HEK293 (cell line): Measurements from ENCODE around the gene FMNL1.

Experiments used
- CTCF ChIA-PET: fragments of 350-600 bp; formaldehyde crosslinking; extraction: SDS; loops from one replicate; lab custom pipeline; 2021; ENCODE audit warnings: antibody characterized with exemption; lab: Yijun Ruan, JAX
- POLR2A ChIA-PET: fragments of 300-600 bp; formaldehyde crosslinking; extraction: SDS; loops from one replicate; lab custom pipeline; 2020; ENCODE audit warnings: antibody characterized with exemption, inconsistent platforms; lab: Yijun Ruan, JAX
- H3K27ac ChIP-seq: fragments of 200-500 bp; sonication (Bioruptor generic); 2 replicates; pipeline ENCODE4 v1.5.1; 2014; ENCODE audit warnings: low read depth, low read length, control low read depth, inconsistent platforms; ENCODE audit errors: extremely low read depth
- H3K36me3 ChIP-seq, 2 experiments: fragments of 200-500 bp in 1 of 2; sonication (Bioruptor generic) in 1 of 2; 1 replicate in 1 of 2; 2 replicates in 1 of 2; pipeline ENCODE4 v1.5.1; 2014 to 2017; ENCODE audit warnings: inconsistent platforms in 2 of 2, low read length in 2 of 2; ENCODE audit not compliant: control insufficient read depth in 2 of 2, insufficient read depth in 1 of 2
- H3K4me1 ChIP-seq: fragments of 200-500 bp; sonication (Bioruptor generic); 2 replicates; pipeline ENCODE4 v1.5.1; 2014; ENCODE audit warnings: mild to moderate bottlenecking, low read length, inconsistent platforms; ENCODE audit not compliant: control insufficient read depth, insufficient read depth
- H3K4me3 ChIP-seq: 2 replicates; pipeline ENCODE4 v1.5.1; 2011; ENCODE audit warnings: low read depth, mild to moderate bottlenecking, control low read depth, low read length, moderate library complexity
- H3K9me3 ChIP-seq: fragments of 200-500 bp; sonication (Bioruptor generic); 2 replicates; pipeline ENCODE4 v1.5.1; 2014; ENCODE audit warnings: low read depth, low read length, inconsistent platforms; ENCODE audit not compliant: control insufficient read depth, insufficient read depth
- BCL11B ChIP-seq: fragments of 450-650 bp; formaldehyde crosslinking; IDR thresholded peaks from 2 replicates; pipeline ENCODE4 v1.5.1; 2016; ENCODE audit warnings: low read depth, missing biosample characterization, missing genetic modification characterization
- GLIS1 ChIP-seq: fragments of 450-650 bp; formaldehyde crosslinking; IDR thresholded peaks from 2 replicates; pipeline ENCODE4 v1.5.1; 2016; ENCODE audit warnings: missing biosample characterization, missing genetic modification characterization
- MZF1 ChIP-seq: fragments of 450-650 bp; formaldehyde crosslinking; IDR thresholded peaks from 2 replicates; pipeline ENCODE4 v1.5.1; 2017; ENCODE audit warnings: missing biosample characterization, missing genetic modification characterization, borderline replicate concordance
- ZBTB17 ChIP-seq: fragments of 450-650 bp; formaldehyde crosslinking; IDR thresholded peaks from 2 replicates; pipeline ENCODE4 v1.5.1; 2016; ENCODE audit warnings: missing biosample characterization, missing genetic modification characterization
- ZNF146 ChIP-seq: fragments of 450-650 bp; formaldehyde crosslinking; IDR thresholded peaks from 2 replicates; pipeline ENCODE4 v1.5.1; 2016; ENCODE audit warnings: missing biosample characterization, missing genetic modification characterization
- ZNF221 ChIP-seq: fragments of 450-650 bp; formaldehyde crosslinking; IDR thresholded peaks from 2 replicates; pipeline ENCODE4 v1.5.1; 2017; ENCODE audit warnings: missing biosample characterization, missing genetic modification characterization, borderline replicate concordance
- ZNF510 ChIP-seq: fragments of 450-650 bp; formaldehyde crosslinking; IDR thresholded peaks from 2 replicates; pipeline ENCODE4 v1.5.1; 2018; ENCODE audit warnings: mild to moderate bottlenecking, missing genetic modification characterization, missing biosample characterization; ENCODE audit not compliant: insufficient replicate concordance
- ZNF530 ChIP-seq: fragments of 450-650 bp; formaldehyde crosslinking; IDR thresholded peaks from 2 replicates; pipeline ENCODE4 v1.5.1; 2016; ENCODE audit warnings: low read depth, missing biosample characterization, missing genetic modification characterization
- ZNF560 ChIP-seq: fragments of 450-650 bp; formaldehyde crosslinking; IDR thresholded peaks from 2 replicates; pipeline ENCODE4 v1.5.1; 2017; ENCODE audit warnings: missing biosample characterization, missing genetic modification characterization, borderline replicate concordance
- ZNF623 ChIP-seq: fragments of 450-650 bp; formaldehyde crosslinking; IDR thresholded peaks from 2 replicates; pipeline ENCODE4 v1.5.1; 2016; ENCODE audit warnings: missing biosample characterization, missing genetic modification characterization
- ZNF658 ChIP-seq: fragments of 450-650 bp; formaldehyde crosslinking; IDR thresholded peaks from 2 replicates; pipeline ENCODE4; 2016; ENCODE audit warnings: missing biosample characterization, missing genetic modification characterization
- ZSCAN23 ChIP-seq: fragments of 450-650 bp; formaldehyde crosslinking; IDR thresholded peaks from 2 replicates; pipeline ENCODE4 v1.5.1; 2016; ENCODE audit warnings: missing biosample characterization, missing genetic modification characterization
- ZSCAN30 ChIP-seq: fragments of 450-650 bp; IDR thresholded peaks from 2 replicates; pipeline ENCODE4 v1.5.1; 2018; ENCODE audit warnings: missing biosample characterization, mild to moderate bottlenecking, missing genetic modification characterization, moderate library complexity
- TF ChIP-seq, protein P1 (sequence below): fragments of 450-650 bp; formaldehyde crosslinking; IDR thresholded peaks from 2 replicates; pipeline ENCODE4 v1.5.1; 2016; ENCODE audit warnings: missing biosample characterization, missing genetic modification characterization
- TF ChIP-seq, protein P2 (sequence below): fragments of 450-650 bp; formaldehyde crosslinking; IDR thresholded peaks from 2 replicates; pipeline ENCODE4 v1.5.1; 2017; ENCODE audit warnings: missing biosample characterization, missing genetic modification characterization

FMNL1 gene

DNA sequence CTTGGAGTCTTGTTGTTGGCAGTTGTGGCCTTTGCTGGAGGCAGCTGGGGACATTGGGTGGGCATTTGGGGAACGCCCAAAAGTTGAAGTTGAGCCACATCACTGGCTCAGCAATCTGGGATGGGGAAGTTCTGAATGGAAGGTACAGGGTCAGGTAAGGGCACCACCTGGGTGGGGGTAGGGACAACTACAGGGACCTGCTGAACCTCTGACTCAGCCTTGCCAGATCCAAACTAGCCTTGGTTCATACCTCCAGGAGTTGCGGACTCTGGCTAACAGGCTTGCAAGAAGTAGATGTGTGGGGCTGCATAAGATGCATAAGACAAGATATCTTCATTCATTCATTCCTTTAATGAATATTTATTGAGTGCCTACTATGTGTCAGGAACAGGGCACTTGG lies 16.0 kb downstream of the FMNL1 start (continued):
- TF ChIP-seq ZNF658 (tag by site-specific recombination): no peak
- no peak for TF ChIP-seq ZNF560 (tag by site-specific recombination)

DNA sequence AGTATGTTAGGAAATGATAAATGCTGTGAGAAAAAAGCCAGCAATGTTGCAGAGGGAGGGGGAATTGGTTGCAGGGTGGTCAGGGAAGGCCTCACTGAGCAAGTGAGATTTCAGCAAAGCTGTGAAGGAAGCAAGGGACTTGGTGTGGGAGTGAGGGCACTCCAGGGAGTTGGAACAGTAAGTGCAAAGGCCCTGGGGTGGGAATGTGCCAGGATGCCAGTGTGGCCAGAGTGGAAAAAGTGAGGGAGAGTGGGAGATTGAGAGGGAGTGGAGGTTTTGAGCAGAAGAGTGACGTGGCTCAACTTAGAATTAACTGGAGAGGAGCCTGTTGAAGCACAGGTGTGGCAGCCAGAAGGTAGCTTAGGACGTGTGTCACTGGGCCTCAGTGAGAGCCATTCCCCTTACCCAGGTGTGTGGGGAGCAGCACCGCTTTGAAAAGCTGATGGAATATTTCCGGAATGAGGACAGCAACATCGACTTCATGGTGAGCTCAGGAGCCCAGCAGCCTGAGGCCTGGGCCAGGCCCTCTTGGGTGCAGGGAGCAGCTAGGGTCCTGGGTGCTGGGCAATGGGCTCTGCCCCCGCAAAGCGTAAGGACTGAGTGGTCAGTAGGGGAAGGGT lies 16.6 kb downstream of the FMNL1 start:
- CTCF ChIA-PET: interaction anchor here (0.8 to 11.7 kb wide), 3 partner anchors 9 to 49 kb away, joined by 3 to 192 read pairs (median 3); partner anchors contain the start of gene FMNL1
- Histone ChIP-seq H3K27ac (no peak overlapping the region), H3K36me3 (no peaks in the 10 kb centered on the region), H3K4me1 (no peaks in the 10 kb centered on the region), H3K4me3 (no peak overlapping the region), H3K9me3 (no peaks in the 10 kb centered on the region)
- POLR2A ChIA-PET: no interaction called here
- TF ChIP-seq ZSCAN23 (tag by site-specific recombination) (no peak), ZNF530 (tag by site-specific recombination) (no peak), ZSCAN30 (tag by site-specific recombination) (no peak), ZNF146 (tag by site-specific recombination) (no peak), ZNF623 (tag by site-specific recombination) (peak; percentile 99), ZBTB17 (no peak), GLIS1 (tag by site-specific recombination) (no peak)
- TF ChIP-seq, protein P1, sequence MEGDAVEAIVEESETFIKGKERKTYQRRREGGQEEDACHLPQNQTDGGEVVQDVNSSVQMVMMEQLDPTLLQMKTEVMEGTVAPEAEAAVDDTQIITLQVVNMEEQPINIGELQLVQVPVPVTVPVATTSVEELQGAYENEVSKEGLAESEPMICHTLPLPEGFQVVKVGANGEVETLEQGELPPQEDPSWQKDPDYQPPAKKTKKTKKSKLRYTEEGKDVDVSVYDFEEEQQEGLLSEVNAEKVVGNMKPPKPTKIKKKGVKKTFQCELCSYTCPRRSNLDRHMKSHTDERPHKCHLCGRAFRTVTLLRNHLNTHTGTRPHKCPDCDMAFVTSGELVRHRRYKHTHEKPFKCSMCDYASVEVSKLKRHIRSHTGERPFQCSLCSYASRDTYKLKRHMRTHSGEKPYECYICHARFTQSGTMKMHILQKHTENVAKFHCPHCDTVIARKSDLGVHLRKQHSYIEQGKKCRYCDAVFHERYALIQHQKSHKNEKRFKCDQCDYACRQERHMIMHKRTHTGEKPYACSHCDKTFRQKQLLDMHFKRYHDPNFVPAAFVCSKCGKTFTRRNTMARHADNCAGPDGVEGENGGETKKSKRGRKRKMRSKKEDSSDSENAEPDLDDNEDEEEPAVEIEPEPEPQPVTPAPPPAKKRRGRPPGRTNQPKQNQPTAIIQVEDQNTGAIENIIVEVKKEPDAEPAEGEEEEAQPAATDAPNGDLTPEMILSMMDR (tag by site-specific recombination): no peak

DNA sequence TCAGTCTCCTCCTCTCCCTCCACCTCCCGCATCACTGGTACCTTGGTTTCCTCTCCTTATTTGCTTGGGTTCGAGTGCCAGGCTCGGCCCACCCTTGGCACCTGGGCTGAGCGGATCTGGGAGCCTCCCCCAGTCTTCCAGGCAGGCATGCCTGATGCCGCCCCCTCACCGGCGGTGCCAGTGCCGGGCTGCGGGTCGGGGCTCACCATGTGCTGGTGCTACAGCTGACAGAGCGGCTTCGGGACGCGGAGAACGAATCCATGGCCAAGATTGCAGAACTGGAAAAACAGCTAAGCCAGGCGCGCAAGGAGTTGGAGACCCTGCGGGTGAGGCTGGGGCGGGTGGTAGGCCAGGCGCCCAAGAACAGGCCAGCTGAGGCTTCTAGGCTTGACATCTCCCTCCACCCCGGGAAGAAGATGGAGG lies 19.2 kb downstream of the FMNL1 start:
- no peaks in the 10 kb centered on the region for H3K9me3 ChIP-seq
- no peak overlapping the region for H3K4me3 ChIP-seq
- ChIA-PET POLR2A (no interaction called here), CTCF (interaction anchor here (0.6 to 1.0 kb wide), 4 partner anchors 11 to 587 kb away, joined by 3 to 4 read pairs (median 3); no protein-coding TSS in a partner anchor)
- no peak for TF ChIP-seq ZNF221 (tag by site-specific recombination)
- H3K4me1 ChIP-seq: no peaks in the 10 kb centered on the region
- H3K36me3 ChIP-seq: peaks cover 0 to 8% of the 10 kb centered on the region in 2 experiments; a peak in 1 of 3 replicates
- no peak overlapping the region for H3K27ac ChIP-seq

DNA sequence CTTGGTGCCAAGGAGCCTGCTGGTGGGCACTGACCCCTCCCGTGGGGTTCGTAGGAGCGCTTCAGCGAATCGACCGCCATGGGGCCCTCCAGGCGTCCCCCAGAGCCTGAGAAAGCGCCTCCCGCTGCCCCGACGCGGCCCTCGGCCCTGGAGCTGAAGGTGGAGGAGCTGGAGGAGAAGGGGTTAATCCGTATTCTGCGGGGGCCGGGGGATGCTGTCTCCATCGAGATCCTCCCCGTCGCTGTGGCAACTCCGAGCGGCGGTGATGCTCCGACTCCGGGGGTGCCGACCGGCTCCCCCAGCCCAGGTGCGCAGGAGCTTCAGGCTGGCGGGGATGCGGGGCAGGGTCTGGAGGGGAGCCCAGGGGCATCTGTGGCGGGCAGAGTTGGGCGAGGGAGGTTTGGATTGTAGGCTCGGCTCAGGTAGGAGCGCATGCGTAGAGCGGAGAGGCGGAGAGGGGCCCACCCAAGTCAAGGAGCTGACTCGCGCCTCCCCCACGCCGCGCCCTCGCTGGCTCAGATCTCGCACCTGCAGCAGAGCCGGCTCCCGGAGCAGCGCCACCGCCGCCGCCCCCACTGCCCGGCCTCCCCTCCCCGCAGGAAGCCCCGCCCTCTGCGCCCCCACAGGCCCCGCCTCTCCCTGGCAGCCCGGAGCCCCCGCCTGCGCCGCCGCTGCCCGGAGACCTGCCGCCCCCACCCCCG lies 19.8 kb downstream of the FMNL1 start:
- Histone ChIP-seq H3K4me3 (no peak overlapping the region), H3K27ac (no peak overlapping the region), H3K4me1 (no peaks in the 10 kb centered on the region), H3K9me3 (no peaks in the 10 kb centered on the region)
- ChIA-PET POLR2A (no interaction called here), CTCF (interaction anchor here (0.6 to 1.6 kb wide), 4 partner anchors 10 to 587 kb away, joined by 3 to 5 read pairs (median 3); no protein-coding TSS in a partner anchor)
- TF ChIP-seq, protein P2, sequence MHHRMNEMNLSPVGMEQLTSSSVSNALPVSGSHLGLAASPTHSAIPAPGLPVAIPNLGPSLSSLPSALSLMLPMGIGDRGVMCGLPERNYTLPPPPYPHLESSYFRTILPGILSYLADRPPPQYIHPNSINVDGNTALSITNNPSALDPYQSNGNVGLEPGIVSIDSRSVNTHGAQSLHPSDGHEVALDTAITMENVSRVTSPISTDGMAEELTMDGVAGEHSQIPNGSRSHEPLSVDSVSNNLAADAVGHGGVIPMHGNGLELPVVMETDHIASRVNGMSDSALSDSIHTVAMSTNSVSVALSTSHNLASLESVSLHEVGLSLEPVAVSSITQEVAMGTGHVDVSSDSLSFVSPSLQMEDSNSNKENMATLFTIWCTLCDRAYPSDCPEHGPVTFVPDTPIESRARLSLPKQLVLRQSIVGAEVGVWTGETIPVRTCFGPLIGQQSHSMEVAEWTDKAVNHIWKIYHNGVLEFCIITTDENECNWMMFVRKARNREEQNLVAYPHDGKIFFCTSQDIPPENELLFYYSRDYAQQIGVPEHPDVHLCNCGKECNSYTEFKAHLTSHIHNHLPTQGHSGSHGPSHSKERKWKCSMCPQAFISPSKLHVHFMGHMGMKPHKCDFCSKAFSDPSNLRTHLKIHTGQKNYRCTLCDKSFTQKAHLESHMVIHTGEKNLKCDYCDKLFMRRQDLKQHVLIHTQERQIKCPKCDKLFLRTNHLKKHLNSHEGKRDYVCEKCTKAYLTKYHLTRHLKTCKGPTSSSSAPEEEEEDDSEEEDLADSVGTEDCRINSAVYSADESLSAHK: no peak
- no peak for TF ChIP-seq ZSCAN23 (tag by site-specific recombination)
- no peak for TF ChIP-seq BCL11B (tag by site-specific recombination)
- no peak for TF ChIP-seq MZF1
- no peak for TF ChIP-seq ZNF560 (tag by site-specific recombination)
- TF ChIP-seq ZNF510 (tag by site-specific recombination): no peak
- TF ChIP-seq, all 188 proteins: peak for 0
- H3K36me3 ChIP-seq: peaks cover 0 to 8% of the 10 kb centered on the region in 2 experiments; a peak in 1 of 3 replicates
